IMR-90 (cell line): ENCODE measurements around the gene LTBP4. TPM values are rescaled to one million over a fixed set of nuclear protein-coding genes. Genes with fewer than 3 reads are reported as not detected.

Experiments used
- ATAC-seq: fragments of 200-7000 bp; cut with Tn5 transposase; 2 replicates; pipeline ENCODE4 v1.9.1; 2020; ENCODE audit warnings: low read depth, mild to moderate bottlenecking, moderate library complexity
- BruUV-seq: library from RNA; stranded (reverse); fragments of 400-500 nt; replicated peaks from 2 replicates; lab custom pipeline; 2021; lab: Mats Ljungman, UMichigan
- CTCF ChIA-PET: fragments of 300-600 bp; formaldehyde crosslinking; extraction: SDS; loops from one replicate; lab custom pipeline; 2021; ENCODE audit warnings: antibody characterized with exemption; lab: Yijun Ruan, JAX
- POLR2A ChIA-PET: fragments of 300-600 bp; sonication (Branson Sonifier 250); formaldehyde crosslinking; loops from one replicate; lab custom pipeline; 2022; ENCODE audit warnings: antibody characterized with exemption; ENCODE audit not compliant: unreplicated experiment; lab: Charles Lee
- DNase-seq: peaks from one replicate; pipeline ENCODE4 v3.0.0; 2013
- H2AFZ ChIP-seq: replicated peaks from 2 replicates; pipeline ENCODE3; 2013; ENCODE audit warnings: low read length, mild to moderate bottlenecking; ENCODE audit not compliant: poor library complexity
- H2AK5ac ChIP-seq: 2 replicates; pipeline ENCODE4 v1.6.1; 2013; ENCODE audit warnings: low read depth, low read length, inconsistent platforms
- H2AK9ac ChIP-seq: replicated peaks from 2 replicates; pipeline ENCODE3; 2013; ENCODE audit warnings: mild to moderate bottlenecking, low read depth, low read length, moderate library complexity; ENCODE audit not compliant: poor library complexity
- H2BK120ac ChIP-seq: 2 replicates; pipeline ENCODE4 v1.6.1; 2013; ENCODE audit warnings: low read depth, low read length, inconsistent platforms
- H2BK15ac ChIP-seq: 3 replicates; pipeline ENCODE4 v1.6.1; 2013; ENCODE audit warnings: low read depth, low read length, inconsistent platforms
- H2BK20ac ChIP-seq: 2 replicates; pipeline ENCODE4 v1.6.1; 2013; ENCODE audit warnings: low read depth, mild to moderate bottlenecking, inconsistent platforms, low read length, moderate library complexity
- H2BK5ac ChIP-seq: 2 replicates; pipeline ENCODE4 v1.6.1; 2013; ENCODE audit warnings: mild to moderate bottlenecking, low read depth, low read length, inconsistent platforms; ENCODE audit not compliant: poor library complexity, severe bottlenecking
- H3K14ac ChIP-seq: replicated peaks from 2 replicates; pipeline ENCODE4 v1.6.1; 2013; ENCODE audit warnings: low read depth, low read length, inconsistent platforms
- H3K18ac ChIP-seq: 2 replicates; pipeline ENCODE4 v1.6.1; 2013; ENCODE audit warnings: low read depth, low read length, control low read depth
- H3K23ac ChIP-seq: 2 replicates; pipeline ENCODE4 v1.6.1; 2013; ENCODE audit warnings: low read depth, low read length, inconsistent platforms
- H3K27ac ChIP-seq: 2 replicates; pipeline ENCODE4 v1.5.1; 2013; ENCODE audit warnings: mild to moderate bottlenecking, control low read depth, low read length; ENCODE audit not compliant: insufficient read depth
- H3K27me3 ChIP-seq: 2 replicates; pipeline ENCODE4 v1.6.1; 2013; ENCODE audit warnings: low read length; ENCODE audit not compliant: control insufficient read depth, insufficient read depth
- H3K36me3 ChIP-seq: 2 replicates; pipeline ENCODE4 v1.6.1; 2013; ENCODE audit warnings: low read length, mixed read lengths; ENCODE audit not compliant: control insufficient read depth, insufficient read depth
- H3K4ac ChIP-seq: 2 replicates; pipeline ENCODE4 v1.6.1; 2013; ENCODE audit warnings: low read depth, low read length, inconsistent platforms
- H3K4me1 ChIP-seq: 2 replicates; pipeline ENCODE4 v1.6.1; 2013; ENCODE audit warnings: low read length, mixed read lengths; ENCODE audit not compliant: control insufficient read depth, insufficient read depth
- H3K4me2 ChIP-seq: 2 replicates; pipeline ENCODE4 v1.6.1; 2013; ENCODE audit warnings: low read depth, mild to moderate bottlenecking, control low read depth, low read length, moderate library complexity
- H3K4me3 ChIP-seq: 2 replicates; pipeline ENCODE4 v1.5.1; 2013; ENCODE audit warnings: low read depth, mild to moderate bottlenecking, control low read depth, low read length, moderate library complexity; ENCODE audit not compliant: insufficient read depth
- H3K56ac ChIP-seq: 2 replicates; pipeline ENCODE4 v1.6.1; 2013; ENCODE audit warnings: low read length, inconsistent platforms; ENCODE audit not compliant: insufficient read depth; ENCODE audit errors: extremely low read depth
- H3K79me1 ChIP-seq, 2 experiments: 2 replicates each; pipeline ENCODE4 v1.6.1; 2013; ENCODE audit warnings: low read length in 2 of 2, inconsistent platforms in 1 of 2, low read depth in 1 of 2
- H3K9ac ChIP-seq: 2 replicates; pipeline ENCODE4 v1.6.1; 2013; ENCODE audit warnings: low read depth, low read length, control low read depth
- H3K9me1 ChIP-seq: 2 replicates; pipeline ENCODE4 v1.6.1; 2013; ENCODE audit warnings: low read length, inconsistent platforms; ENCODE audit not compliant: insufficient read depth
- H3K9me3 ChIP-seq: 2 replicates; pipeline ENCODE4 v1.6.1; 2013; ENCODE audit warnings: low read length; ENCODE audit not compliant: control insufficient read depth, insufficient read depth
- H4K20me1 ChIP-seq: 2 replicates; pipeline ENCODE4 v1.6.1; 2013; ENCODE audit warnings: low read length, inconsistent platforms; ENCODE audit not compliant: insufficient read depth
- H4K5ac ChIP-seq: 2 replicates; pipeline ENCODE4 v1.6.1; 2013; ENCODE audit warnings: mild to moderate bottlenecking, low read depth, low read length, control low read depth
- H4K8ac ChIP-seq, 2 experiments: 2 replicates each; pipeline ENCODE4 v1.6.1; 2013; ENCODE audit warnings: low read depth in 2 of 2, low read length in 2 of 2, control low read depth in 1 of 2, inconsistent platforms in 1 of 2
- H4K91ac ChIP-seq: 2 replicates; pipeline ENCODE4 v1.6.1; 2013; ENCODE audit warnings: low read depth, low read length, inconsistent platforms; ENCODE audit not compliant: insufficient read depth
- MAZ ChIP-seq: IDR thresholded peaks from 2 replicates; pipeline ENCODE4 v1.6.1; 2012; ENCODE audit warnings: low read depth, mild to moderate bottlenecking, low read length, improper control_type of control experiment, moderate library complexity, borderline replicate concordance
- RFX5 ChIP-seq: IDR thresholded peaks from 2 replicates; pipeline ENCODE4 v1.8.0; 2012; ENCODE audit warnings: low read depth, mild to moderate bottlenecking, low read length, moderate library complexity
- WGBS, 2 experiments: methylation state at CpG; one replicate each; pipeline versions ENCODE4 v1.1.5 to v1.1.7; 2013; ENCODE audit warnings: missing lambda C conversion rate in 2 of 2; ENCODE audit not compliant: insufficient read length in 1 of 2; ENCODE audit errors: extremely low coverage in 2 of 2; 5-methylcytosine and 5-hydroxymethylcytosine counted together
- dilution Hi-C: fragments of 300-500 bp; cut with HindIII; formaldehyde crosslinking; loops from one replicate; pipeline ENCODE4 v1.14.3; 2018; ENCODE audit warnings: low sequenced_read_pairs; ENCODE audit not compliant: unreplicated experiment
- in situ Hi-C: fragments of 300-500 bp; cut with MboI; formaldehyde crosslinking; loops from 3 replicates; pipeline ENCODE4 v1.14.3; 2019; ENCODE audit warnings: low sequenced_read_pairs, inconsistent platforms, mixed read lengths
- intact Hi-C: fragments of 100-400 bp; cut with micrococcal nuclease; formaldehyde crosslinking; loops from 2 replicates; pipeline ENCODE4 v1.10.0; 2022
- polyA plus RNA-seq, 3 experiments: library from polyadenylated mRNA; depleted of rRNA; stranded (reverse); fragments of >200 nt; gene quantifications; 2 replicates each; pipeline ENCODE4 v1.2.3, GENCODE V29; 2012; ENCODE audit warnings: low replicate concordance in 1 of 3
- total RNA-seq: library from RNA; depleted of rRNA; stranded (reverse); fragments of >200 nt; gene quantifications from 2 replicates; pipeline ENCODE4 v1.2.3, GENCODE V29; 2012

LTBP4 gene
- total and polyA plus RNA-seq, 2 of the 4 experiments (the other 2 are of a cell fraction), result 14.7 to 70.3 TPM

- dilution Hi-C loops, result no loop called here
- DNase-seq (no peak), ATAC-seq (no peak)
- no TSS peak for BruUV-seq
- no peaks in the 10 kb centered on the region for H3K9me3 ChIP-seq
- H2BK20ac ChIP-seq, result no peak overlapping the region
- H4K91ac ChIP-seq, result no peak overlapping the region
- in situ Hi-C loops, result loop anchor here (5.0 kb wide), 1 partner anchor 62 kb away; no protein-coding TSS in a partner anchor
- H2AK9ac ChIP-seq, result no peak overlapping the region
- H2AFZ ChIP-seq, result no peak overlapping the region
- H3K4ac ChIP-seq, result no peak overlapping the region; the same call in 1 of the 2 replicates
- H2BK15ac ChIP-seq, result no peak overlapping the region
- no peak overlapping the region for H4K5ac ChIP-seq
- H2BK5ac ChIP-seq, result no peak overlapping the region
- H3K36me3 ChIP-seq, result no peaks in the 10 kb centered on the region
- peaks cover 18% of the 10 kb centered on the region for H3K4me1 ChIP-seq
- H3K18ac ChIP-seq, result no peak overlapping the region
- H3K56ac ChIP-seq, result no peak overlapping the region
- peaks cover 10% of the 10 kb centered on the region for H3K9me1 ChIP-seq
- WGBS, 2 experiments, result 44% methylated on average over 6 of the region's 9 CpGs; no CpG with 5 or more reads in 1 of the 2 experiments
- H3K27me3 ChIP-seq, result no peaks in the 10 kb centered on the region
- TF ChIP-seq MAZ, result no peak
- no peak for TF ChIP-seq RFX5
- no peak overlapping the region for H4K8ac ChIP-seq
- H3K23ac ChIP-seq, result no peak overlapping the region
- peaks cover 9% of the 10 kb centered on the region; the same call in 1 of the 2 replicates for H4K20me1 ChIP-seq
- no peak overlapping the region for H3K9ac ChIP-seq
- CTCF ChIA-PET, result no interaction called here
- intact Hi-C loops, result loop anchor here (2.0 to 10.0 kb wide), 5 partner anchors 51 to 465 kb away; partner anchors contain the start of genes C19orf47, PLD3 and SERTAD3
- no peak overlapping the region for H2BK120ac ChIP-seq
- peaks cover 0 to 18% of the 10 kb centered on the region in 2 experiments; a peak in 3 of 4 replicates for H3K79me1 ChIP-seq
- H3K27ac ChIP-seq, result no peak overlapping the region
- no peak overlapping the region for H2AK5ac ChIP-seq
- H3K4me3 ChIP-seq, result no peak overlapping the region
- POLR2A ChIA-PET, result no interaction called here
- H3K14ac ChIP-seq, result no peak overlapping the region
- no peak overlapping the region; the same call in 1 of the 2 replicates for H3K4me2 ChIP-seq
Measured at GRCh38 chr19:40599331-40599901, 1.8 kb upstream of the LTBP4 start.
